AG04449 (cell line): ENCODE data around the gene PPFIBP1.
A peak's percentile ranks its signal among the peaks of the same experiment; 100 is the strongest.
"Not testable (repeated sequence)": the region's sequence is repeated elsewhere in the genome, so short reads cannot be mapped to it uniquely, and the experiment has no call there.

Experiments used
- CTCF ChIA-PET: fragments of 350-600 bp; formaldehyde crosslinking; extraction: SDS; loops from one replicate; lab custom pipeline; 2021; ENCODE audit warnings: antibody characterized with exemption; lab: Yijun Ruan, JAX
- POLR2A ChIA-PET: fragments of 400-600, 350-600 bp; formaldehyde crosslinking; extraction: SDS; loops from one replicate; lab custom pipeline; 2020; ENCODE audit warnings: antibody characterized with exemption, inconsistent platforms; lab: Yijun Ruan, JAX
- DNase-seq: peaks from one replicate; pipeline ENCODE4 v3.0.0-alpha.2; 2010; ENCODE audit warnings: low read depth, low spot score
- H3K4me3 ChIP-seq: 2 replicates; pipeline ENCODE4 v1.5.1; 2011; ENCODE audit warnings: low read depth, mild to moderate bottlenecking, control low read depth, low read length
- TF ChIP-seq, protein P1 (sequence below): IDR thresholded peaks from one replicate; pipeline ENCODE4 v1.5.1; 2011; ENCODE audit warnings: mild to moderate bottlenecking, moderate library complexity, low read length, control low read depth, inconsistent platforms; ENCODE audit not compliant: insufficient read depth; ENCODE audit errors: missing control alignments

Gene PPFIBP1

DNA sequence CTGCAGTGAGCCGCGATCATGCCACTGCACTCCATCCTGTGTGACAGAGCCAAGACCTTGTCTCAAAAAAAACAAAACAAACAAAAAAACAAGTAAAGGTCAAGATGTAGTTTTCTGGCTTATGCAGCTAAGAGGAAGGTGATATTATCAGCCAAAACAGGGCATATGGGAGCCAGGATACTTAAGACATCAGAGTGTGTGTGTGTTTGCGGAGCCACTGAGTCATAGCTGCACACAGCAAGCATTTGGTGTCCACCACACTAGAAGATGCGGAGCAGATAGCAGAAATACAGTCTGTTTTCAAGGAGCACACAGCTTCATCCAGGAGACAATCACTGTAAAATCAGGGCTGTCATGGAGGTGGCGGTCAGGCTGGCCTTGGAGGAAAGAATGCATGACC, 99.6 kb downstream of the PPFIBP1 start:
- ChIA-PET CTCF (interaction anchor here (1.6 to 2.2 kb wide), 2 partner anchors 12 to 100 kb away, joined by 4 to 9 read pairs; partner anchors contain the start of gene PPFIBP1), POLR2A (no interaction called here)
- H3K4me3 ChIP-seq, result no peak overlapping the region
- no peak for DNase-seq
- TF ChIP-seq, protein P1, sequence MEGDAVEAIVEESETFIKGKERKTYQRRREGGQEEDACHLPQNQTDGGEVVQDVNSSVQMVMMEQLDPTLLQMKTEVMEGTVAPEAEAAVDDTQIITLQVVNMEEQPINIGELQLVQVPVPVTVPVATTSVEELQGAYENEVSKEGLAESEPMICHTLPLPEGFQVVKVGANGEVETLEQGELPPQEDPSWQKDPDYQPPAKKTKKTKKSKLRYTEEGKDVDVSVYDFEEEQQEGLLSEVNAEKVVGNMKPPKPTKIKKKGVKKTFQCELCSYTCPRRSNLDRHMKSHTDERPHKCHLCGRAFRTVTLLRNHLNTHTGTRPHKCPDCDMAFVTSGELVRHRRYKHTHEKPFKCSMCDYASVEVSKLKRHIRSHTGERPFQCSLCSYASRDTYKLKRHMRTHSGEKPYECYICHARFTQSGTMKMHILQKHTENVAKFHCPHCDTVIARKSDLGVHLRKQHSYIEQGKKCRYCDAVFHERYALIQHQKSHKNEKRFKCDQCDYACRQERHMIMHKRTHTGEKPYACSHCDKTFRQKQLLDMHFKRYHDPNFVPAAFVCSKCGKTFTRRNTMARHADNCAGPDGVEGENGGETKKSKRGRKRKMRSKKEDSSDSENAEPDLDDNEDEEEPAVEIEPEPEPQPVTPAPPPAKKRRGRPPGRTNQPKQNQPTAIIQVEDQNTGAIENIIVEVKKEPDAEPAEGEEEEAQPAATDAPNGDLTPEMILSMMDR, result no peak

DNA sequence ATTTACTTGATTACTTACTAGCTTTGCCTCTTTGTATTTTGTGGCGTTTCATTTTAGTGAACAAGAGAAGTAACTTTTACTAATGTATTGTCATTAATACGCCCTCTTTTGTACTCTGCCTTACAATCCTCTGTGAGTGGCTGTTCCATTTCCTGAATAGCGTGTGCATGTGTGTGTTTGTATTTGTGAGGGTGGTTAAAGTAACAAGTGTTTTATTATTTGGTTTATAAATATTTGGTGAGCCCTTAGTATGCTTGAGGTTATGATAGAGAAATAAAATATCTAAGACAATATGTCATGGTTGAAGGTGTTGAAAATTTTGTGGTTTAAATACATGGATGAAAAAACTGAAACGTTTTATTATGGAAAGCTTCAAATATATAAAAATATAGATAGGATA, 100.6 kb downstream of the PPFIBP1 start:
- CTCF ChIA-PET, result interaction anchor here (0.6 to 2.2 kb wide), 3 partner anchors 11 to 191 kb away, joined by 3 to 9 read pairs (median 4); partner anchors contain the start of gene PPFIBP1
- no peak for DNase-seq
- H3K4me3 ChIP-seq, result no peak overlapping the region
- POLR2A ChIA-PET, result no interaction called here
- TF ChIP-seq, protein P1, result no peak

DNA sequence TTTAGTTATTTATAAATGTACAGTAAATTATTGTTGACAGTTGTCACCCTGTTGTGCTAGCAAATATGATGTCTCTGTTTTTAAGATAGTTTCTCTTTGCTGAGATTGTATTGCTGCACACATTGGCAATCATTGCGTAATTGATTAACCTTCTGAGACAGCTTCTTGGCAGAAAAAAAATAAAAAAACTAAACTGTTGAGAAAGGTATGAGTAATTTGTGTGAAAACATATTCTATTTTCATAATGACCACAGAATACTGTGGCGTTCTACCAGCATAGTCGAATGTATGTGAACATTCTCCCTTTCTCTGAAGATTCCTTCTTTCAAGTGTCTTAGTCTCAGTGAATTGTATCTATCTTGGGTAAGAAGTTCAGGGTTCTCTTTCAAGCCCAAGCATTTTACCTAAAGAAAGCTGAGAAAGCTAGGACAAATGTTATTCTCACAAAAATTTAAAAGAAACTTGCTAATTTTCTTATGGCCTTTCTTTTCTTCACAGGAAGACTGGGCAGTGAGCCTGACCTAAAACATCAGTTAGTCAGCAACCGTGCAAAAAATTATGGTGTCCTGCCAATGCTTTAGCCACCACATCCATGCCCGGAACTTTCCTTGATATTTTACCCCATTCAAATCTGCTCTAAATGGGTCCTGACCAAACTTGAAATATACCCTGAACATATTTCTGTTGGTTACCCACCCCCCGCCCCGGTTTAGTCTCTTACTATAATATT, 103.3 kb downstream of the PPFIBP1 start:
- TF ChIP-seq, protein P1, result no peak
- no peak overlapping the region; the same call in 1 of the 2 replicates for H3K4me3 ChIP-seq
- peak; percentile 46 for DNase-seq
- ChIA-PET POLR2A (interaction anchor here (0.6 kb wide), 1 partner anchor 123 kb away, joined by 3 read pairs; no protein-coding TSS in a partner anchor), CTCF (interaction anchor here (1.3 to 1.6 kb wide), 3 partner anchors 25 to 194 kb away, joined by 3 to 5 read pairs (median 4); no protein-coding TSS in a partner anchor)

DNA sequence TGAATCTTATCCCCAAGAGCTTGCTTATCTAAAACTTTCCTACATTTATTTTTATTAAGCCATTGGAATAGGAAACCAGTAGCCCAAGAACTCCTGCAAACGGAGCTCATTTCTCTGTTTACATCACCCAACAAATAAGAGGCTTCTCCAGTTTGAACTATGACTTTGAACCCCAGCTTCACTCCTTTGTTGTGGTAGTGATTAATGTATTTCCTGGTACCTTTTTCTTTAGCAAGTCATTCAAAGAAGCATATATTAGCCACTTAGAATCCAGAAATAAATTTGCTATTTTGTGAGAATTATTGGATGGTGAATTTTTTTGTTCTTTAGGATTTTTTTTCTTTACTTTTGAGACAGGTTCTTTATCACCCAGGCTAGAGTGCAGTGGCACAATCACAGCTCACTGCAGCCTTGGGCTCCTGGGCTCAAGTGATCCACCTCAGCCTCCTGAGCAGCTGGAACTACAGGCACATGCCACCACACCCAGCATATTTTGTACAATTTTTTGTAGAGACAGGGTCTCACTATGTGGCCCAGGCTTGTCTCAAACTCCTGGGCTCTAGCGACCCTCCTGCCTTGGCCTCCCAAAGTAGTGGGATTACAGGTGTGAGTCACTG, 104.0 kb downstream of the PPFIBP1 start:
- CTCF ChIA-PET, result interaction anchor here (0.8 to 1.6 kb wide), 3 partner anchors 25 to 203 kb away, joined by 3 to 5 read pairs (median 4); no protein-coding TSS in a partner anchor
- POLR2A ChIA-PET, result interaction anchor here (0.6 kb wide), 1 partner anchor 123 kb away, joined by 3 read pairs; no protein-coding TSS in a partner anchor
- not testable (repeated sequence) for H3K4me3 ChIP-seq, DNase-seq

DNA sequence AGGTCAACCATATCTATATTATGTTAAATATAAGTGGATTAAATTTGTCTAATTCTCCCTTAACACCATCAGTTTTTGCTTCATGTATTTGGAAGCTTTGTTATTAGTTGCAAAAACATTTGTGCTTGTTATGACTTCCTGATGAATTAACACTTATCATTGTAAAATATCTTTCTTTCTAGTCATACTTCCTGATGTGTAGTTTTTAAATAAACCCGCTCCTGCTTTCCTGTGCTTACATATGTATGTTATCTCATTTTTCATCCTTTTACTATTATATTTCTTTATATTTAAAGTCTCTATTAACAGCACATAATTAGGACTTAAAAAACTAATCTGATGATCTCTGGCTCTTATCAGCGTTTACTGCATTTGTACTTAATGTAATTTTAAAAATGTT, 106.2 kb downstream of the PPFIBP1 start:
- POLR2A ChIA-PET, CTCF ChIA-PET, H3K4me3 ChIP-seq: not testable (repeated sequence)

DNA sequence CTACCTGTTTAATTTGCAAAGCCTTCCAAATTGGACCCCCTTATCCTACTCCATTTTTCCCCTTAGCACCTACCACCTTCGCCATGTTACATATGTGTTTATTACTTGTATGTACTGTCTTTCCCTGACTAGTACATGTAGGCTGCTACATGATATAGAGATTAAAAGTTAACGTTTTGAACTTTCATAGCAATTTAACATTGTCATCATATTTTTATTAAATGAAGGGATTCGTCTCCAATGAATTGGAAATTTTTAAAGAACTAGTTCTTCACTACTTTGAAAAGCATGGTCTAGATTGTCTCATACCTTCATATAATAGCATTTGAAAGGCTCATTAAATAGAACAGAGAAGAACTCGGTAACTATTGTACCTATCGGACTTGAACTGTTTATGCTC, 107.4 kb downstream of the PPFIBP1 start:
- POLR2A ChIA-PET, result no interaction called here
- no peak overlapping the region for H3K4me3 ChIP-seq
- DNase-seq, result no peak
- TF ChIP-seq, protein P1, result no peak
- CTCF ChIA-PET, result no interaction called here

More for the DNA sequence above, 106.2 kb downstream of the PPFIBP1 start:
- not testable (repeated sequence) for DNase-seq
